Umbilical cord (tissue), 2 donors: ENCODE data around the gene RRAD. TPM values are rescaled to one million over a fixed set of nuclear protein-coding genes. Genes with fewer than 3 reads are reported as not detected.
A peak's percentile ranks its signal among the peaks of the same experiment; 100 is the strongest.
"Not testable (repeated sequence)": the region's sequence is repeated elsewhere in the genome, so short reads cannot be mapped to it uniquely, and the experiment has no call there.

Experiments
- DNase-seq: peaks from one replicate; pipeline ENCODE4 v3.0.0-alpha.2; 2015; ENCODE audit warnings: low spot score
- total RNA-seq: library from RNA; depleted of rRNA; stranded (reverse); fragments of >200 nt; gene quantifications from one replicate; pipeline ENCODE4 v1.2.3, GENCODE V29; 2014; ENCODE audit warnings: low replicate concordance; ENCODE audit not compliant: insufficient read depth

Gene RRAD
- total RNA-seq, 1 donor from 2014 or later, result 19.0 TPM

DNA sequence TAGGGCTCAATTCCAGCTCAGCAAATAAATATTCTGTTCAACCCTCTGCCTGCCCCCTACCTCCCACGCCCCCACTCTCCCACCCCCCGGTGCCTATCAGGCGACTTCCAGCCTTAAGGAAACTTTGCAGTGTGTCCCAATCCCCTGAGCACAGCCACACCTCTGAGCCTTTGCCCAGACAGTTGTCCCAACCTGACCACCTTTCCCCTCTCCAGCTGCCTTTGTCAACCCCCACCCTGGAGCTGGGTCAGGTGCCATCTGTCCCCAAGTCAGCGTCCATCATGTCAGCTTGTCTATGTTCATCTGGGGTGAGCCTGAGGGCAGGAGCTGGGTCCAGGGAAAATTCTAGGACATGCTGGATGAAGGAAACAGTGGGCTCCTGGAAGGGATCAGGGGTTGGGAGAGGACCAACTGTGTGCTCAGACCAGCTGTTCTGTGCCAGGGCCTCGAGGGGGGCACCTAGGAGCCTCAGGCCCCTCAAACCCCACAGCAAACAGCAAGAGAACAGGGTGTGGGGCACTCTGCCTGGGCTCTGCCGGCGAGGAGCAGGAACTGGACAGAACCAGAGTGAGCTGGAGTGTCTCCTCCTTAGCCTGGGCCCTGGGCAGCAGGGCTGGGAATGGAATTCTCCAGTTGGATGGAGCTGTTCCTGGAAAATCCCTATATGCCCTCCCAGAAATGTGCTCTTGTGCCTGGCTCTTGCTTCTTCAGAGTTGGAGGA lies 24.5 kb downstream of the RRAD start:
- peak; percentile 81 for DNase-seq

DNA sequence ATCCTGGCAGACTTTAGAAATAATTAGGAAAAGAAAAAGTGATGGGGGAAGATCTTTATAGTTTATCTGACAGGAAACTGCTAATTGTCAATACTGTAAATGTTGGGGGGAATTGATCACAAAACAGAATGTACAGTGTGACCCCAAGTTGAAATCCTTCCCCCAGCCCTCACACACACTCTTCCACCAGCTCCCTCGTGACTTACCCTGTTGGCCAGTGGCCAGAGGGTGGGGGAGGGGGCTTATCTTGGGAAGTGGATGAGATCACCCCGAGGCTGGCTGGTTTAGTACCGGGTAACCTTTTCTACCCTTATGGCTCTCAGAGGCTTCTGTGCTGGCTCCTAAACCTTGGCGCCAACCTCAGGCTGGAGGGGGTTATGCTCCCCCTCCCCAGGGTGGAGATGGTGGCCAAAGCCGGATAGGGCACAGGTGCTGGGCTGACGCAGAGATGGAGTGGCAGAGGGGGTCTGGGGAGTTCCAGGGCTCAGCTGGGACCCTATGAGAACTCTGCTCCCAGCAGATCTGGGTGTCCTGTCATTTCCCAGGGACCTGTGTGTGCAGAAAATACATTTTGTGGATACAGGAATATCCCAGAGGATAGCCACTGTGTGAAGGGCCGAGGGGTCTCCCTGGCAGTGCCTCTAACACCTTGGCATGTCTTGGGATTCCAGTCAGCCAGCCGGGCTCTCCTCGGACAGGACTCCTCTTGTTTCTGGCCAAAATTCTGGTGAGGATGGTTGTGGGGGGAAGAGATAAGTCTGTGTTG lies 25.2 kb downstream of the RRAD start:
- DNase-seq, result peak; percentile 85

DNA sequence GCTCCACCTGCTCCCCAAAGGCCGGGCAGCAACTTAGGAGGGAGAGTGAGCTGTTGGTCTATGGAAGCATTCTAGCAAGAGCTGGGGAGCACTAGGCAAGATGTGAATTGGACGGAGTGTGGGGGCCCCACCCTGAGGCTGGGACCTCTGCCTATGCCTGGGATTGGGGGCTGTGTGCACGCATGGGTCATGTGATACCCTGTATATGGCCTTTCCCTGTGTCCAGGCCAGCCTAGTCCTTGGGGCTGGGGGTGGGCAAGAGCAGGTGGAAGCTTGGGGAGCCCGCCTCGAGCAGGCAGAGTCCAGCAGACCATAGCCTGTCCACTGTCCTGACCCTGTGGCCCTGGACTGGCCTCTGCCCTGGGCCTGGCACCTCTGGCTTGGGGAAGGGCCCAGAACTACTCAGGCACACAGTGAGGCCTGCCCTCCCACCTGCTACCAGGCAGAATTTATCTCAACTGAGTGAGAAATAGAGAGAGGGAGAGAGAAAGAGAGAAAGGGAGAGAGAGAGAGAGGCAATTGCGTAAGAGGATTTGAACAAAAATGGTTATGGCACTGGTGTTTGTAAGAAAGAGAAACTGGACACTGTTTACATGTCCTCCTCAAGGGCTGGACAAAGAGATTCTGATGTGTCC lies 25.9 kb downstream of the RRAD start:
- DNase-seq, result peak; percentile 55

DNA sequence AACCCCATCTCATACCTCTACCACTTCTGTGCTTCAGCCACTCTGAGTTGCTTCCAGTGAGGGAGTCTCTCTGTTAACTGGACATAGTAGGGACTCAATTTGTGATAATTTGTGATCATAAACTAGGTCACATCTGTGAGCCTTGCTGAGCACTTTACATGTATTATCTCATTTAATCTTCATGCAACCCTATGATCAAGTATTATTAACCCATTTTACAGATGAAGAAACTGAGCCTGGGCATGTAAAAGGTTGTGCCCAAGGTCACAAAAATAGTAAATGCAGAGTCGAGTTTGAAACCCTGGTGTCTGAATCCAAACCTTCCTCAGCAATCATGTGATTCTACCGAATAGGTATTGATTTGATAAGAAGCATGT lies 26.4 kb downstream of the RRAD start:
- no peak for DNase-seq

DNA sequence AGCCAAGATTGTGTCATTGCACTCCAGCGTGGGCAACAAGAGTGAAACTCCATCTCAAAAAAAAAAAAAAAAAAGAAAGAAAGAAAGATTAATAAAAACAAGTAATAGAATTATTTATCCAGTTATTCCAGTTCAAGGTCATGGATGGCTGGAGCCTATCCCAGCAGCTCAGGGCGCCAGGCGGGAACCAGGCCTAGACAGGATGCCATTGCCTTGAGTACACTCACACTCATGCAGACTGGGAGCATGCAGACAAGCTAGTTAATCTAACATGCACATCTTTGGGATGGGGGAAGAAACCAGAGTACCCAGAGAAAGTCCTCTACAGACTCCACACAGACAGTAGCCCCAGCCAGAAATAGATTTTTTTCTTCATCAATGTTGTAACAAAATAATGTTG lies 27.1 kb downstream of the RRAD start:
- peak; percentile 52 for DNase-seq

DNA sequence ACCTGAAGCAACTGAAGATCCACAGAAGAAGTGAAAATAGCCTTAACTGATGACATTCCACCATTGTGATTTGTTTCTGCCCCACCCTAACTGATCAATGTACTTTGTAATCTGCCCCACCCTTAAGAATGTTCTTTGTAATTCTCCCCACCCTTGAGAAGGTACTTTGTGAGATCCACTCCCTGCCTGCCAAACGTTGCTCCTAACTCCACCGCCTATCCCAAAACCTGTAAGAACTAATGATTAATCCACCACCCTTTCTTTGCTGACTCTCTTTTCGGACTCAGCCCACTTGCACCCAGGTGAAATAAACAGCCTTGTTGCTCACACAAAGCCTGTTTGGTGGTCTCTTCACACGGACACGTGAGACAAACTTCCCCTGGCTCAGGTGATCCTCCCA lies 28.7 kb downstream of the RRAD start:
- DNase-seq, result not testable (repeated sequence)

DNA sequence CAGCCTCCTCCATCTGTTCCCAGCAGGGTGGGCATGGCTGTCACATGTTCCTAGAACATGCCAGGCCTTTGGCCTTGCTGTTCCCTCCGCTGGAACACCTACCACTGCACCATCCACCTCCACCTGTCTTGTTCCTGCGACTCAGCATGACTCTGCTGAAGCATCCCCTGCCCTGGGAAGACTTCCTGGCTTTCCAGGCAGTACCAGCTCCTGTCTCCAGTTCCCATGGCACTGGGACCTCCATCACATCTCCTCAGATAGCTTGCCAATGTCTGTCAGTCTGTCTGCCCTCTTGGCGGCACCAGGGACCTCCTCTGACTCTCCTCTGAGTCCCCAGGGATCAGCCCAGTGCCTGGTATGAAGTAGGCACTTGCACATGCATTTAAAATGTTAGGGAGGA lies 29.3 kb downstream of the RRAD start:
- no peak for DNase-seq

DNA sequence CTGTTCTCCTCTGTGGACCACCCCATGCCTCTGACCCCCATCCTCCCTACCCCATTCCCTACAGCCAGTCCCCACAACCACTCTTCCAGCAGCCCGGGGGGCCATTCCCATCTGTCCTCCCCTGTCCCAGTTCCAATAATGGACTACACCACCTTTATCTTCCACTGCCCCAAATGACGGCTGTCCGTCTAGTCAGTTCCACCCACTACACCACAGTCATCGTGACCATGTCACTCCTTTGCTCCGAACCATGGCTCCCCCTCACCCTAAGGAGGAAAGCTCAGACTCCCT lies 29.7 kb downstream of the RRAD start:
- no peak for DNase-seq

DNA sequence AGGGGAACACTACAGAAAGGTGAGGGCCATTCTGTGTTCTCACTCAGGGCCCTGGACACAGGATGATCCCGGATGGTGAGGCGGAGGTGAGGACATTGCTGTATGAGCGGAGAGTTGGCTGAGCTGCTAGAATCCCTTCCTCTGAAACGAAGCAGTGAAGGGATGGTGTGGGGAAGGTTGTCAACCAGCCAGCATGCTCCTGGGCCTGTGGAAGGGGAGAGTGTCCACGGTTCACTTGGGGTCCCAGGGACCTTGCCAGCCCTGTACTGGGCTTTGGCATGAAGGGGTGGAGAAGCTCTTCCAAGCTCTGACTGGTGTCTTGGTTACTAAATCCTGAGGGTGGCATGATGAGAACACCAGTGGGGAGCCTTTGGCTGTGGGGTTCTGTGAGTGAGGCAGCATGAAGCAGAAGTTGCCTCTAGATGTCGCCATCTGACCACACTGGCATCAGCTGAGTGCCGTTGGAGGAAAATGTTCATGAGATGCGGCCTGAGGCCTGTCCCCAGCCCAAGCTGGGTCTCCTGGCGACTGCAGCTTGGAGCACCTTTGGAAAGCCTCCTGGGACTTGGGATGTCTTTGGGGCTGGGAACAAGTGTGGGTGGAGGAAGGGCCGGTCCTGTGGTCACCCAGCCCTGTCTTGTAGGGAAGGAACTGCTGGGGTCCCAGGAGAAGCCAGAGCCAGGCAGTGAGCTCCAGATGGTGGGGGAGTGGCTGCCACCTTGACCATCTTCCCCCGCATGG lies 30.2 kb downstream of the RRAD start:
- peak; percentile 83 for DNase-seq

DNA sequence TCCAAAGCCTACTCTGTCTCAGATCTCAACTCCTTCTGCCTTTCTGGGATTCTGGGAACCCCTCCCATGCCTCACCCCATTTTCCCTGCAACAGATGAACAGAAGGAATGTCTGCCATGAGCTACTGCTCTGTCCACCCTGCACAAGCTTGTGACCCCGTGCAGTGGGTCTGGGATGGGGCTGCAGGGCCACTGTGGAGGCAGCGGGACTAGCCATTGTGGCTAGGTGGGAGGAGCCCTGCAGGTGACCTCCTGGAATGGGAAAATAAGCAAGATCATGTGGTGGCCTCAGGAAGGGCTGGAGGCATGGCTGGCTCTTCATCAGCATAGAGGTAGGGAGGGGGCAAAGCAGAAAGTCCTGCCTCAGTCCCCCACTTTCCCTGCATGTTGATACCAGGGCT lies 31.3 kb downstream of the RRAD start:
- DNase-seq, result no peak

DNA sequence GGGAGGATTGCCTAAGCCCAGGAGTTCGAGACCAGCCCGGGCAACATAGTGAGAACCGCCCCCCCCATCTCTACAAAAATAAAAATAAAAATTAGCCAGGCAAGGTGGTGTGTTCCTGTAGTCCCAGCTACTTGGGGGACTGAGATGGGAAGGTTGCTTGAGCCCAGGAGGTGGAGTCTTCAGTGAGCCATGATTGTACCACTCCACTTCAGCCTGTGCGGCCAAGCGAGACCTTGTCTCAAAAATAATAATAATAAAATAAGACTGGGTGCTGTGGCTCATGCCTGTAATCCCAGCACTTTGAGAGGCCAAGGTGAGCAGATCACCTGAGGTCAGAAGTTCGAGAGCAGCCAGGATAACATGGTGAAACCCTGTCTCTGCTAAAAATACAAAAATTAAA lies 33.5 kb downstream of the RRAD start:
- no peak for DNase-seq

DNA sequence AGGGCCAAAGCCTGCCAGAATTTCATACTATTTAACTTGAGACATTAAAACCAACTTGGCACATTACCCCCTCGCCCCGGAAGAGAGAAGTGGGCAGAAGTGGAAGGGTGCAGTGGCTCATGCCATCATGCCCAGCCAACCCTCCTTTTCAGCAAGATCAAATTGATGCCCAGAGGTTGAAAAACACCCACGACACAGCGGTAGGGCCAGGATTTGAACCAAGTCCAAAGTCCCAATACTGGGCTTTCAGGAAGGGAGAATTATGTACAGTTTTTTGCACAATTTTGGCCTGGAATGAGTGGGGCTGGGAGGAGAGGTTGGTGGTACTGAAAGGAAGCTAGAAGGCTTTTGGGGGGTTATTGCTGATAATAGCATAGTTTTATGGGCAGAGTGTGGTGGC lies 34.0 kb downstream of the RRAD start:
- DNase-seq, result no peak

DNA sequence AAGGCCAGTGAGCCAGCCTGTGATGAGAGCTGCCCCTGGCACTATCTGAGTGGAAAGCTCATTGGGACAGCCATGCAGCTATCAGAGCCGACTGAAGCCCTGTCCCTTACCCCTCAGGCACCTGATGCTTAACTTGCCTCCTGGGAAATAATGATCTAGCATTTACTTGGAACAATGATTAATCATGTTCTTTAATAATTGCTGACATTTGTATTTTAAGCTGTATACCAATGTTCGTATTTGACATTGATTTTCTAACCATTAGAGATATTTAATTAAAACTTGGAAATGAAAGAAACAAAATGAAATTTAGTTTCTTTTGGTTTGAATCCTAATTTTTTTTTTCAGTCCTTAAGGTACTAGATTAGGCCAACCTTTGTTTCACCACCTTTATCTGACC lies 34.5 kb downstream of the RRAD start:
- DNase-seq, result no peak

DNA sequence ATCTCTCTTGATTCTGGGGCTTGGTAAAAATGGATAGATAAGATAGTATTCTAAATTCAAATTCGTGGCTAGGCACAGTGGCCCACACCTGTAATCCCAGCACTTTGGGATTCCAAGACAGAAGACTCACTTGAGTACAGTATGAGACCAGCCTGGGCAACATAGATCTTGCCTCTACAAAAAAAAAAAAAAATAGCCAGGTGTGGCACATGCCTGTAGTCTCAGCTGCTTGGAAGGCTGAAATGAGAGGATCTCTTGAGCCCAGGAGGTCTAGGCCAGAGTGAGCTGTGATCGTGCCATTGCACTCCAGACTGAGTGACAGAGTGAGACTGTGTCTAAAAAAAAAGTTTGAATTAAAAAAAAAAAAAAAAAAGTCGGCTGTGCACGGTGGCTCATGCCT lies 35.7 kb downstream of the RRAD start:
- DNase-seq, result no peak

DNA sequence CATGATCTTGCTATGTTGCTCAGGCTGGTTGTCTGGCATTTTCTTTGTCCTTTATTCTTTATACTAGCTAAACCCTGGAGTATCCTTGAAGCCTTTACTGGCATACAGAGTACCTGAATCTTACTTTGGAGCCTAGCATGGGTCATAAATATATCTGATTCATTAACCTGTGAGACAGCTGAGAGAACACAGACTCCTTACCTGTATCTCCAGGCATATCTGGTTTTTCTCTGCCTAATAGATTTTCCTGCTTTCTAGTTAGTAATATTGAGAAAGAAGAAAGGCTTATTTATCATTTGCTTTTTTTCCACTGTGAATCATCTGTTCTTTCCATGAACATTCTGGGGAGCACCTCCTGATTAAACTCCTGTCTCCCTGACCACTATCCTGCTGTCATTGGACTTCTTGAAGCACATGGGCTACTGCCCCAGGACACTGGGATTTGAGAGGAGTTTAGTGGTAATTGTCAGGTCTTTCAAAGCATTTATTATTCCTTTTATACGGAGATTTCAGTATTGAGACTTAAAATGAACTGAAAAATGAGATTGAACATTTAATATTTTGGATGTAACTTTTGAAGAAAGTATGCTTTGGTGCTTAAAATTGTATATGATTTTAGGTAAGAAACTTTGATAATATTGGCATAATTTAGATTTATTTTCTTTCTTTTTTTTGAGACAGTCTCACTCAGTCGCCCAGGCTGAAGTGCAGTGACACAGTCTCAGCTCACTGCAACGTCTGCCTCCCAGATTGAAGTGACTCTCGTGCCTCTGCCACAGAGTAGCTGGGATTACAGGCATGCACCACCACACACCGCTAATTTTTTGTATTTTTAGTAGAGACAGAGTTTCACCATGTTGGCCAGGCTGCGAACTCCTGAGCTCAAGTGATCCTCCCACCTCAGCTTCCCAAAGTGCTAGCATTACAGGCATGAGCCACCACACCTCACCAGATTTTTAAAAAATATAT lies 36.4 kb downstream of the RRAD start:
- DNase-seq, result peak; percentile 60

DNA sequence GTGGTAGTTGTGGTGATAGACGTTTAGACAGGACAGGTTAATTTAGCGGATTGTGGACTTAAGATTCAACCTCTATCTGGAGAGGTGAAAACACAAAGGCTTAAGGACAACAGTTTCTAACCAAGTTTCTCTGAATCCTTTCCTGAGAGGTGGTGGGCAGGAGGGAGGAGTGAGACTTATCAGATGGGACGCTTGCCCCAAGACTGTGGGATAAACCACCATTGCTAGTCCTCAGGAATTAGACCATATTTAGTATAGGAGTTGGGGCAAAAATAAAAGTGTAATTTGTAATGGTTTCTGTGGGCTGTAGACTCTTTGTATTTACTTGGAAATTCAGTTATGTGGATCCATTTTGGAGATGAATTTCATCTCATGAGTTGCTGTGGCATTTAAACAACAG lies 38.4 kb downstream of the RRAD start:
- no peak for DNase-seq

DNA sequence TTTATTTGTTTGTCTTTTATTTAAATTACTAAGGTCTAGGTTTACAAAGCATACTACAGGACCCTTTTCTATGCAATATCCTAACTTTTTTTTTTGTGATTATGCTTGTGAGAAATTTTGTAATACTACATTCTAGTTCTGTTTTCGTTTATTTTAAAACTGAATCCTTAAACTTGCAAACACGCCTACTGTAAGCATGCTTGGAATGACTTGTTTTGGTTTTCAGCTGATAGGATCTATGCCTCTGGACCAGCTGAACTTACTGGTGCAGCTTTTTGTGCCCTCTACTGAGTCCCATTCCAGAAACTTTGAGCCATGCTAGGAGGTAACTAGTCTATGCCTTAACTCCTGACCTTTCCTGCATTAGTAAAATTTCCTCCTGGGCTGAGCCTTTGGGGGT lies 39.0 kb downstream of the RRAD start:
- DNase-seq, result no peak

DNA sequence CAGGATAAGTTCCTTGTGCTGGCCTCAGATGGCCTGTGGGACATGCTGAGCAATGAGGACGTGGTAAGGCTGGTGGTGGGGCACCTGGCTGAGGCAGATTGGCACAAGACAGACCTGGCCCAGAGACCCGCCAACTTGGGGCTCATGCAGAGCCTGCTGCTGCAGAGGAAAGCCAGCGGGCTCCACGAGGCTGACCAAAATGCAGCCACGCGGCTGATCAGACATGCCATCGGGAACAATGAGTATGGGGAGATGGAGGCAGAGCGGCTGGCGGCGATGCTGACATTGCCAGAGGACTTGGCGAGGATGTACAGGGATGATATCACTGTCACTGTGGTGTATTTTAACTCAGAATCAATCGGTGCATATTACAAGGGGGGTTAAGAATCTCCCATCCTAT lies 39.8 kb downstream of the RRAD start:
- no peak for DNase-seq

DNA sequence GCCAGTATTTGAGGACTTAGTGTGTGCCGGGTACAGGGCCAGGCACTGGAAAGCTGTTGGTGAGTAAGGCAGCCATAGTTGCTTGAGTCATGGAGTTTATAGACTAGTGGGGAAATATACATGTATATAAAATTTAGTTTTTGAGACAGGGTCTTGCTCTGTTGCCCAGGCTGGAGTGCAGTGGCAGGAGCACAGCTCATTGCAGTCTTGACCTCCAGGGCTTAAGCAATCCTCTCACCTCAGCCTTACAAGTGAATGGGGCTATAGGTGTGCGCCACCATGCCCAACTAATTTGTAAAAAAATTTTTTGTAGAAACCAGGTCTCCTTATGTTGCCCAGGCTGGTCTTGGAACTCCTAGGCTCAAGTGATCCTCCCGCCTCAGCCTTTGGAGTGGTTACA lies 42.6 kb downstream of the RRAD start:
- no peak for DNase-seq

DNA sequence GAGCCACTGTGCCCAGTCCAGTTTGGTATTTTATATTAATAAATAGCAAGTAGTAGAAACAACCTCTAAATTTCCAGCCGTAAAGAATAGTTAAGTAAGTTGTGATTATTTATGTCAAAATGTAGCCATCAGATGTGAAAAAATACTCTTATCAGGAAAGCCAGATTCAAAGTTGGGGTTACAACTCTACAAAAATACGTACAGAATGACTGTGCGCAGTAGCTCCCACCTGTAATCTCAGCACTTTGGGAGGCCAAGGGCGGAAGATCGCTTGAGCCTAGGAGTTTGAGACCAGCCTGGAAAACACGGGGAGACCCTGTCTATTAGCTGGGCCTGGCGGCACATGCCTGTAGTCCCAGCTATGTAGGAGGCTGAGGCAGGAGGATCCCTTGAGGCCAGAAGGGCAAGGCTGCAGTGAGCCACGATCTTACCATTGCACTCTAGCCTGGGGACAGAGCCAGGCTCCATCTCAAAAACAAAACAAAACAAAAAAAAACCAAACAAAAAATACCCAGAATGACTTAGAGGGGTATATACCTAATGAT lies 43.3 kb downstream of the RRAD start:
- DNase-seq, result no peak

DNA sequence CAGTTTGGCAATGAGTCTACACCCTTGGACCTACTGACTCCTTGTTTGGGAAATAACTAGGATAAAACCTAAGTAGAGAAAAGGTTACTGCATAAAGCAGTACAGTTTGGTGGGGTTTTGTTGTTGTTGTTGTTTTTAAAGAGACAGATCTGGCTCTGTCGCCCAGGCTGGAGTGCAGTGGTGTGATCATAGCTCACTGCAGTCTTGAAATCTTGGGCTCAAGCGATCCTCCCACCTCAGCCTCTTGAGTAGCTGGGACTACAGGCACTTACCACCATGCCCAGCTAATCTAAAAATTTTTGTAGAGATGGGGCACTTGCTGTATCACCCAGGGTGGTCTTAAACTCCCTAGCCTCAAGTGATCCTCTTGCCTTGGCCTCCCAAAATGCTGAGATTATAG lies 43.8 kb downstream of the RRAD start:
- DNase-seq, result no peak
